SK-N-SH (cell line): ENCODE results near the gene PRXL2B. TPM values are rescaled to one million over a fixed set of nuclear protein-coding genes. Genes with fewer than 3 reads are reported as not detected.

ENCODE experiments used
- CTCF ChIA-PET: fragments of 300-600, 350-600 bp; formaldehyde crosslinking; extraction: SDS; loops from one replicate; lab custom pipeline; 2021; lab: Yijun Ruan, JAX
- POLR2A ChIA-PET: fragments of 350-600 bp; sonication (Branson Sonifier 250); formaldehyde crosslinking; extraction: SDS; loops from one replicate; lab custom pipeline; 2020; ENCODE audit warnings: antibody characterized with exemption, inconsistent platforms; lab: Yijun Ruan, JAX
- DNase-seq: peaks from one replicate; pipeline ENCODE4 v3.0.0; 2012
- H2AFZ ChIP-seq: fragments of 200-600 bp; sonication (generic); 2 replicates; pipeline ENCODE4 v1.8.1; 2016; ENCODE audit warnings: antibody characterized with exemption, mild to moderate bottlenecking, low read depth
- H3F3A ChIP-seq: fragments of 200-600 bp; sonication (generic); replicated peaks from 2 replicates; pipeline ENCODE3; 2016; ENCODE audit warnings: antibody characterized with exemption, mild to moderate bottlenecking; ENCODE audit not compliant: insufficient read depth
- H3K27ac ChIP-seq, 2 experiments: fragments of 200-500 bp in 1 of 2; fragments of 200-600 bp in 1 of 2; sonication (Bioruptor generic) in 1 of 2; sonication (generic), shearing (Covaris generic) in 1 of 2; 2 replicates each; pipeline versions ENCODE4 v1.5.1 to v1.6.1; 2014 to 2016; ENCODE audit warnings: low read depth in 2 of 2, inconsistent platforms in 1 of 2, low read length in 1 of 2, mild to moderate bottlenecking in 1 of 2, mixed read lengths in 1 of 2
- H3K27me3 ChIP-seq: fragments of 200-600 bp; sonication (generic), shearing (Covaris generic); 2 replicates; pipeline ENCODE4 v1.6.1; 2016; ENCODE audit warnings: mixed run types; ENCODE audit not compliant: insufficient read depth
- H3K36me3 ChIP-seq, 2 experiments: fragments of 200-500 bp in 1 of 2; fragments of 200-600 bp in 1 of 2; sonication (Bioruptor generic) in 1 of 2; sonication (generic) in 1 of 2; replicated peaks in 1 of 2; 2 replicates each; pipeline versions ENCODE3 to v1.5.1; 2014 to 2016; ENCODE audit warnings: low read length in 1 of 2, mild to moderate bottlenecking in 1 of 2; ENCODE audit not compliant: insufficient read depth in 2 of 2, control insufficient read depth in 1 of 2
- H3K4me1 ChIP-seq, 2 experiments: fragments of 200-500 bp in 1 of 2; fragments of 200-600 bp in 1 of 2; sonication (Bioruptor generic) in 1 of 2; sonication (generic), shearing (Covaris generic) in 1 of 2; 2 replicates each; pipeline versions ENCODE4 v1.5.1 to v1.6.1; 2014 to 2016; ENCODE audit warnings: low read depth in 1 of 2, low read length in 1 of 2, mixed run types in 1 of 2; ENCODE audit not compliant: insufficient read depth in 2 of 2, control insufficient read depth in 1 of 2
- H3K4me2 ChIP-seq: fragments of 200-600 bp; sonication (generic), shearing (Covaris generic); 2 replicates; pipeline ENCODE4 v1.6.1; 2017; ENCODE audit warnings: mixed run types
- H3K4me3 ChIP-seq, 2 experiments: fragments of 200-500 bp in 1 of 2; fragments of 200-600 bp in 1 of 2; sonication (Bioruptor generic) in 1 of 2; sonication (generic), shearing (Covaris generic) in 1 of 2; 2 replicates each; pipeline versions ENCODE4 v1.5.1 to v1.8.1; 2014 to 2016; ENCODE audit warnings: low read depth in 2 of 2, inconsistent platforms in 1 of 2, low read length in 1 of 2, mild to moderate bottlenecking in 1 of 2, mixed read lengths in 1 of 2, moderate library complexity in 1 of 2
- H3K79me2 ChIP-seq: fragments of 200-600 bp; sonication (generic); 2 replicates; pipeline ENCODE4 v1.8.1; 2017; ENCODE audit warnings: mild to moderate bottlenecking; ENCODE audit not compliant: insufficient read depth
- H3K9ac ChIP-seq: fragments of 200-600 bp; sonication (generic); 2 replicates; pipeline ENCODE4 v1.6.1; 2017; ENCODE audit warnings: mixed run types
- H3K9me2 ChIP-seq: fragments of 200-600 bp; sonication (generic); 2 replicates; pipeline ENCODE4 v1.6.1; 2017; ENCODE audit warnings: mixed run types
- H3K9me3 ChIP-seq: fragments of 200-600 bp; sonication (generic); 2 replicates; pipeline ENCODE4 v1.6.1; 2017; ENCODE audit warnings: mixed run types, mild to moderate bottlenecking, moderate library complexity
- H4K20me1 ChIP-seq: fragments of 200-600 bp; sonication (generic); 2 replicates; pipeline ENCODE4 v1.6.1; 2017; ENCODE audit warnings: mild to moderate bottlenecking, mixed run types; ENCODE audit not compliant: insufficient read depth
- CTCF ChIP-seq: fragments of 200-600 bp; sonication (generic); IDR thresholded peaks from 2 replicates; pipeline ENCODE4 v1.6.1; 2017; ENCODE audit warnings: antibody characterized with exemption, mild to moderate bottlenecking, moderate library complexity
- EZH2phosphoT487 ChIP-seq: fragments of 200-600 bp; sonication (generic); IDR thresholded peaks from 2 replicates; pipeline ENCODE4 v1.6.1; 2017; ENCODE audit warnings: low read depth, mixed run types, mild to moderate bottlenecking, antibody characterized with exemption, moderate library complexity, borderline replicate concordance
- FOXM1 ChIP-seq: IDR thresholded peaks from 2 replicates; pipeline ENCODE4 v1.4.0; 2012; ENCODE audit warnings: low read depth, mild to moderate bottlenecking
- GABPA ChIP-seq: IDR thresholded peaks from 2 replicates; pipeline ENCODE4 v1.4.0; 2012; ENCODE audit warnings: low read depth, mild to moderate bottlenecking
- GATA2 ChIP-seq: sonication (generic); formaldehyde crosslinking; IDR thresholded peaks from 2 replicates; pipeline ENCODE4 v1.5.0; 2020; ENCODE audit warnings: mild to moderate bottlenecking, missing genetic modification reagents
- RCOR1 ChIP-seq: fragments of 150-350 bp; IDR thresholded peaks from 2 replicates; pipeline ENCODE4 v1.6.1; 2017; ENCODE audit warnings: antibody characterized with exemption, low read length
- TCF12 ChIP-seq: IDR thresholded peaks from 2 replicates; pipeline ENCODE4 v1.4.0; 2012
- TEAD4 ChIP-seq: IDR thresholded peaks from 2 replicates; pipeline ENCODE4 v1.4.0; 2012; ENCODE audit warnings: mild to moderate bottlenecking, borderline replicate concordance; ENCODE audit not compliant: insufficient read depth
- WGBS: methylation state at CpG from one replicate; pipeline ENCODE4 v1.1.6; 2017; ENCODE audit warnings: low lambda C conversion rate; 5-methylcytosine and 5-hydroxymethylcytosine counted together
- polyA plus RNA-seq, 3 experiments: library from polyadenylated mRNA; depleted of rRNA; stranded (reverse); fragments of >200 nt; gene quantifications; 2 replicates each; pipeline ENCODE4 v1.2.3, GENCODE V29; 2012
- TF ChIP-seq, protein P1 (sequence below): IDR thresholded peaks from 2 replicates; pipeline ENCODE4 v1.6.1; 2012; ENCODE audit warnings: mild to moderate bottlenecking, low read depth, low read length, moderate library complexity
- TF ChIP-seq, protein P2 (sequence below): fragments of 150-350 bp; IDR thresholded peaks from 2 replicates; pipeline ENCODE4 v1.6.1; 2017; ENCODE audit warnings: antibody characterized with exemption, low read length, low read depth, borderline replicate concordance

PRXL2B gene
- polyA plus RNA-seq, 1 of the 3 experiments (the other 2 are of a cell fraction): 33.7 TPM

DNA sequence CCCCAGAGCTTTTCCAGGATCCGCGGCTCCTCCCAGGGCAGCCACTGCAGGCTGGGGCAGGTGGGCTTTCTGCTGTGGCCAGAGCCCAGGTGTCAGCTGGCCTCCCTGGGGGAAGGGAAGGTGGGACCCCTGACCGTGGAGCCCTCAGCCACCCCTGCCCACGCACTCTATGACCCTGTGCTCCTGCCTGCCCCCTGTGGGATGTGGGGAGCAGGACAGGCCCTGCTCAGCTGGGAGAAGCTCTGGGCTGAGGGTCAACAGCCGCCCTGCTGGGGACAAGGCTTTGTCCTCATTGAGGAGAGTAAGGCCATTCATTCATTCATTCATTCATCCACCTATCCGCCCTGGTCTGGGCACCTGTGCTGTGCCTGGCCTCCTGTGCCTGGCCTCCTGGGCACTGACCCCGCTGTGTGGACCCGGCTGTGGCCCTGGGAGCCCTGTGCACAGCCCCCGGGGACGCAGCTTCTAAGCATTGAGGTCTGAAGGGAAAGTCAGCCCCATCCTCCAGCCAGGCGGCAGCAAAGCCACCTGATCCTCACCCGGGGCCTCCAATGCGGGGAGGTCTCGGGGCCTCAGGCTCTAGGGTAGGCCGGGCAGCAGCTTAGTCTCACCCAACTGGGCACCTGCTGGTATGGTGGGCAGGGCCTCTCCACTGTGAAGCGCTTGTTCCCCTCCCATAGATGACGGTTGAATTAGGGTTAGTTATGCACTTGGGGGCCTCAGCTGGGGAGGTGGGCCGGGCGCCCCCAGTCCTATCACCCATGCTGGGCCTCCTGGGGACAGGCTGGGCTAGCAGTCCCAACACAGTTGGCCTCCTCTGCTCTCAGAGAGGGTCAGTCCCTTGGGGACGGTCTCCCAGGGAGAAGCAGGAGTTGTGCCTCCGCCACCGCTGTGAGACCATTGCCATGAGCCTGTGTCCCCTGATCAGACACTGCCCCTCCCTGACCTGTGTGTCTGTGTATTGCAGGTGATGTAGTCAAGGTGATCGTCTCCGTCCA lies 24.4 kb upstream of the PRXL2B start:
- Histone ChIP-seq H3K9me3 (no peaks in the 10 kb centered on the region), H3F3A (no peaks in the 10 kb centered on the region), H3K79me2 (no peaks in the 10 kb centered on the region), H3K4me1 (no peaks in the 10 kb centered on the region), H3K36me3 (no peaks in the 10 kb centered on the region), H3K4me3 (no peak overlapping the region), H3K27me3 (no peaks in the 10 kb centered on the region), H3K4me2 (no peak overlapping the region), H3K27ac (no peak overlapping the region), H2AFZ (no peak overlapping the region), H4K20me1 (no peaks in the 10 kb centered on the region), H3K9ac (no peak overlapping the region), H3K9me2 (no peaks in the 10 kb centered on the region)
- POLR2A ChIA-PET: interaction anchor here (0.8 to 1.2 kb wide), 2 partner anchors 18 to 23 kb away, joined by 3 read pairs; no protein-coding TSS in a partner anchor
- CTCF ChIA-PET: interaction anchor here (0.6 to 1.6 kb wide), 10 partner anchors 12 to 891 kb away, joined by 3 to 5 read pairs (median 4); no protein-coding TSS in a partner anchor
- WGBS: 64% methylated on average over 3 of the region's 24 CpGs
- TF ChIP-seq CTCF: peak; percentile 34; the same call in 1 of the 2 replicates
- TF ChIP-seq, protein P1, sequence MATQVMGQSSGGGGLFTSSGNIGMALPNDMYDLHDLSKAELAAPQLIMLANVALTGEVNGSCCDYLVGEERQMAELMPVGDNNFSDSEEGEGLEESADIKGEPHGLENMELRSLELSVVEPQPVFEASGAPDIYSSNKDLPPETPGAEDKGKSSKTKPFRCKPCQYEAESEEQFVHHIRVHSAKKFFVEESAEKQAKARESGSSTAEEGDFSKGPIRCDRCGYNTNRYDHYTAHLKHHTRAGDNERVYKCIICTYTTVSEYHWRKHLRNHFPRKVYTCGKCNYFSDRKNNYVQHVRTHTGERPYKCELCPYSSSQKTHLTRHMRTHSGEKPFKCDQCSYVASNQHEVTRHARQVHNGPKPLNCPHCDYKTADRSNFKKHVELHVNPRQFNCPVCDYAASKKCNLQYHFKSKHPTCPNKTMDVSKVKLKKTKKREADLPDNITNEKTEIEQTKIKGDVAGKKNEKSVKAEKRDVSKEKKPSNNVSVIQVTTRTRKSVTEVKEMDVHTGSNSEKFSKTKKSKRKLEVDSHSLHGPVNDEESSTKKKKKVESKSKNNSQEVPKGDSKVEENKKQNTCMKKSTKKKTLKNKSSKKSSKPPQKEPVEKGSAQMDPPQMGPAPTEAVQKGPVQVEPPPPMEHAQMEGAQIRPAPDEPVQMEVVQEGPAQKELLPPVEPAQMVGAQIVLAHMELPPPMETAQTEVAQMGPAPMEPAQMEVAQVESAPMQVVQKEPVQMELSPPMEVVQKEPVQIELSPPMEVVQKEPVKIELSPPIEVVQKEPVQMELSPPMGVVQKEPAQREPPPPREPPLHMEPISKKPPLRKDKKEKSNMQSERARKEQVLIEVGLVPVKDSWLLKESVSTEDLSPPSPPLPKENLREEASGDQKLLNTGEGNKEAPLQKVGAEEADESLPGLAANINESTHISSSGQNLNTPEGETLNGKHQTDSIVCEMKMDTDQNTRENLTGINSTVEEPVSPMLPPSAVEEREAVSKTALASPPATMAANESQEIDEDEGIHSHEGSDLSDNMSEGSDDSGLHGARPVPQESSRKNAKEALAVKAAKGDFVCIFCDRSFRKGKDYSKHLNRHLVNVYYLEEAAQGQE: no peak
- DNase-seq: no peak

DNA sequence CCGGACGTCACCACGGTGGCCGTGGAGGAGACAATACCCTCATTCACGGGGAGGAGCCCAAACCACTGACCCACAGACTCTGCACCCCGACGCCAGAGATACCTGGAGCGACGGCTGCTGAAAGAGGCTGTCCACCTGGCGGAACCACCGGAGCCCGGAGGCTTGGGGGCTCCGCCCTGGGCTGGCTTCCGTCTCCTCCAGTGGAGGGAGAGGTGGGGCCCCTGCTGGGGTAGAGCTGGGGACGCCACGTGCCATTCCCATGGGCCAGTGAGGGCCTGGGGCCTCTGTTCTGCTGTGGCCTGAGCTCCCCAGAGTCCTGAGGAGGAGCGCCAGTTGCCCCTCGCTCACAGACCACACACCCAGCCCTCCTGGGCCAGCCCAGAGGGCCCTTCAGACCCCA lies 23.4 kb upstream of the PRXL2B start:
- no CpG with 5 or more reads among the region's 18 CpGs for WGBS
- Histone ChIP-seq H3K79me2 (no peaks in the 10 kb centered on the region), H3K9ac (no peak overlapping the region), H3K36me3 (no peaks in the 10 kb centered on the region), H2AFZ (no peak overlapping the region), H3F3A (no peaks in the 10 kb centered on the region), H3K4me1 (no peaks in the 10 kb centered on the region), H3K4me3 (no peak overlapping the region), H3K27ac (no peak overlapping the region), H3K4me2 (no peak overlapping the region), H4K20me1 (no peaks in the 10 kb centered on the region), H3K27me3 (no peaks in the 10 kb centered on the region), H3K9me3 (no peaks in the 10 kb centered on the region), H3K9me2 (no peaks in the 10 kb centered on the region)
- CTCF ChIA-PET: no interaction called here
- no peak for DNase-seq
- POLR2A ChIA-PET: interaction anchor here (1.2 kb wide), 1 partner anchor 19 kb away, joined by 3 read pairs; no protein-coding TSS in a partner anchor
- TF ChIP-seq, protein P2, sequence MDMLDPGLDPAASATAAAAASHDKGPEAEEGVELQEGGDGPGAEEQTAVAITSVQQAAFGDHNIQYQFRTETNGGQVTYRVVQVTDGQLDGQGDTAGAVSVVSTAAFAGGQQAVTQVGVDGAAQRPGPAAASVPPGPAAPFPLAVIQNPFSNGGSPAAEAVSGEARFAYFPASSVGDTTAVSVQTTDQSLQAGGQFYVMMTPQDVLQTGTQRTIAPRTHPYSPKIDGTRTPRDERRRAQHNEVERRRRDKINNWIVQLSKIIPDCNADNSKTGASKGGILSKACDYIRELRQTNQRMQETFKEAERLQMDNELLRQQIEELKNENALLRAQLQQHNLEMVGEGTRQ: no peak
- TF ChIP-seq RCOR1 (no peak), TCF12 (no peak), TEAD4 (no peak), GABPA (no peak), FOXM1 (no peak), GATA2 (CRISPR knock-in tag) (no peak), EZH2phosphoT487 (no peak)
